Measurements from ENCODE around the gene NAA38. TPM values are rescaled to one million over a fixed set of nuclear protein-coding genes. Genes with fewer than 3 reads are reported as not detected.

Gene NAA38
- total and polyA plus RNA-seq, 2 experiments from 2014 or later = 17.1 to 74.8 TPM

DNA sequence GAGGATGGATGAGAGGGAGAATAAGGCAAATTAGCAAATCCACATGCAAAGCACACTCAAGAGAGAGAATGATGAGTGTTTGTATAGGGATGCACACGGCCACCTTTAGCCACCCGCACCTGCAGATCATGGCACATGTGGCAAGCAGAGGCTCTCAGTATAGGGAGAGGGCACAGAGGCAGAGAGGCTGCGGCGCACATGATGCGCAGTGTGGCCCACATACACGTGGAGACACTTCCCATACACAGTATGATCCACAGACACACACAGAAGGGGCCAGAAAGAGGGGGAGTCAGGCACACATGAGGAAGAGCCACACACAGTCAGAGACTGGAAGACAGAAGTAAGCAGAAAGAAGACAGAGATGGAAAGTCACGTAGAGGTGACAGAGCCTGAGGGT lies 24.7 kb upstream of the NAA38 start (continued):
- TF ChIP-seq ZNF114 (CRISPR knock-in tag; IDR thresholded peaks at IDR 0.05) (no peak), ZNF331 (CRISPR knock-in tag; IDR thresholded peaks at IDR 0.05; ENCODE audit: low read depth) (no peak)
- TF ChIP-seq, protein P1, sequence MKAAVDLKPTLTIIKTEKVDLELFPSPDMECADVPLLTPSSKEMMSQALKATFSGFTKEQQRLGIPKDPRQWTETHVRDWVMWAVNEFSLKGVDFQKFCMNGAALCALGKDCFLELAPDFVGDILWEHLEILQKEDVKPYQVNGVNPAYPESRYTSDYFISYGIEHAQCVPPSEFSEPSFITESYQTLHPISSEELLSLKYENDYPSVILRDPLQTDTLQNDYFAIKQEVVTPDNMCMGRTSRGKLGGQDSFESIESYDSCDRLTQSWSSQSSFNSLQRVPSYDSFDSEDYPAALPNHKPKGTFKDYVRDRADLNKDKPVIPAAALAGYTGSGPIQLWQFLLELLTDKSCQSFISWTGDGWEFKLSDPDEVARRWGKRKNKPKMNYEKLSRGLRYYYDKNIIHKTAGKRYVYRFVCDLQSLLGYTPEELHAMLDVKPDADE (IDR thresholded peaks at IDR 0.05) = no peak

DNA sequence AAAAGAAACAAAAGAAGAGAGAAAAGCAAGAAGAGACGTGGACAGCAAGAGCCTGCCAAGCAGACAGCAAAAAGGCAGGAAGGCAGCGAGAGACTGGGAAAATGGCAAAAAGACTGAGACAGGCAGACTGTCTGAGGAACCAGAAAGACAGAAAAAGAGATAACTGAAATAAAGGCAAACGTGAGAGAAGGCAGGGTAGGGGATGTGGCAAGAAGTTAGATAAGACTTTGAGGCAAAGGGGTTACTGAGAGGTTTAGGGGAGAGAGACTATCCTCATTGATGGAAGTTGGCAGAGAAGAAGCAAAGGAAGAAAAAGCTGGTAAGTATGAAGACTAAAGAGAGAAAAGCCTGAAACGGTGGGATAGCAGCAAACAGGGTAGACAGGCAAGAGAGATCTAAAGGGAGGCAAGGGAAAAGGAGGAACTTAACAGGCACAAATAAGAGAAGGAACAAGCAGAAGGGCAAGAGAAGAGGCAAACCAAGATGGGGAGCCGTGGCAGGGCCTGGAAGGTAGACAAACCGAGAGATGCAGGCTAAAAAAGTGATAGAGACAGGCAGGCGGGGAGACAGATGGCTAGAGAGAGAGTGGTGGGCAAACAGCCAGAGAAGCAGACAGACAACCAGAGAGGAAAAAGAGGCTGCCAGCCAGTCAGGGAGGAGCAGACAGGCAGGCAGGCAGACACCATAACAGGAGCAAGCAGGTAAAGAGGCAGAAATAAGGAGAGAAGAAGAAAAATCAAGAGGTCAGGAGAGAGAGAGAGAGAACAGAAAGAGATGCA lies 24.1 kb upstream of the NAA38 start:
- Histone ChIP-seq H3K36me3 (ENCODE audit: insufficient read depth) (no peaks in the 10 kb centered on the region), H3K9me2 (ENCODE audit: insufficient read depth) (no peaks in the 10 kb centered on the region), H3K79me2 (replicated peaks; ENCODE audit: insufficient read depth) (no peaks in the 10 kb centered on the region), H3K4me1 (ENCODE audit: insufficient read depth) (peaks cover 20% of the 10 kb centered on the region; the same call in 1 of the 2 replicates), H3F3A (replicated peaks; ENCODE audit: low read depth) (peaks cover 5% of the 10 kb centered on the region), H3K4me2 (no peak overlapping the region), H2AFZ (no peak overlapping the region), H4K20me1 (replicated peaks; ENCODE audit: insufficient read depth) (no peaks in the 10 kb centered on the region), H3K4me3 (no peak overlapping the region), H3K27ac (ENCODE audit: low read depth) (no peak overlapping the region), H3K27me3 (ENCODE audit: insufficient read depth) (peaks cover 51% of the 10 kb centered on the region)
- DNase-seq (ENCODE audit: low spot score) = no peak
- Mint-ChIP-seq H3K27me3 (ENCODE audit: insufficient read depth, low read depth, poor library complexity) (peaks cover 2% of the 10 kb centered on the region), H3K9me3 (no peaks in the 10 kb centered on the region; the same call in 2 of the 3 replicates), H3K36me3 (ENCODE audit: low read depth) (no peaks in the 10 kb centered on the region; the same call in 2 of the 3 replicates), H3K4me1 (peaks cover 3% of the 10 kb centered on the region; the same call in 1 of the 3 replicates), H3K4me3 (no peak overlapping the region), H3K27ac (no peak overlapping the region)
- ATAC-seq = no peak
- no peak for TF ChIP-seq CREB1 (CRISPR knock-in tag; IDR thresholded peaks at IDR 0.05; ENCODE audit: low read depth)
- no peak for TF ChIP-seq STAT1 (IDR thresholded peaks at IDR 0.05; ENCODE audit: unreplicated experiment)
- TF ChIP-seq, protein P2, sequence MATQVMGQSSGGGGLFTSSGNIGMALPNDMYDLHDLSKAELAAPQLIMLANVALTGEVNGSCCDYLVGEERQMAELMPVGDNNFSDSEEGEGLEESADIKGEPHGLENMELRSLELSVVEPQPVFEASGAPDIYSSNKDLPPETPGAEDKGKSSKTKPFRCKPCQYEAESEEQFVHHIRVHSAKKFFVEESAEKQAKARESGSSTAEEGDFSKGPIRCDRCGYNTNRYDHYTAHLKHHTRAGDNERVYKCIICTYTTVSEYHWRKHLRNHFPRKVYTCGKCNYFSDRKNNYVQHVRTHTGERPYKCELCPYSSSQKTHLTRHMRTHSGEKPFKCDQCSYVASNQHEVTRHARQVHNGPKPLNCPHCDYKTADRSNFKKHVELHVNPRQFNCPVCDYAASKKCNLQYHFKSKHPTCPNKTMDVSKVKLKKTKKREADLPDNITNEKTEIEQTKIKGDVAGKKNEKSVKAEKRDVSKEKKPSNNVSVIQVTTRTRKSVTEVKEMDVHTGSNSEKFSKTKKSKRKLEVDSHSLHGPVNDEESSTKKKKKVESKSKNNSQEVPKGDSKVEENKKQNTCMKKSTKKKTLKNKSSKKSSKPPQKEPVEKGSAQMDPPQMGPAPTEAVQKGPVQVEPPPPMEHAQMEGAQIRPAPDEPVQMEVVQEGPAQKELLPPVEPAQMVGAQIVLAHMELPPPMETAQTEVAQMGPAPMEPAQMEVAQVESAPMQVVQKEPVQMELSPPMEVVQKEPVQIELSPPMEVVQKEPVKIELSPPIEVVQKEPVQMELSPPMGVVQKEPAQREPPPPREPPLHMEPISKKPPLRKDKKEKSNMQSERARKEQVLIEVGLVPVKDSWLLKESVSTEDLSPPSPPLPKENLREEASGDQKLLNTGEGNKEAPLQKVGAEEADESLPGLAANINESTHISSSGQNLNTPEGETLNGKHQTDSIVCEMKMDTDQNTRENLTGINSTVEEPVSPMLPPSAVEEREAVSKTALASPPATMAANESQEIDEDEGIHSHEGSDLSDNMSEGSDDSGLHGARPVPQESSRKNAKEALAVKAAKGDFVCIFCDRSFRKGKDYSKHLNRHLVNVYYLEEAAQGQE (IDR thresholded peaks at IDR 0.05; ENCODE audit: unreplicated experiment) = no peak
- TF ChIP-seq, protein P1 (IDR thresholded peaks at IDR 0.05) = no peak
- TF ChIP-seq EZH2 (IDR thresholded peaks at IDR 0.05; ENCODE audit: low read depth, unreplicated experiment) = no peak
- TF ChIP-seq, protein P3, sequence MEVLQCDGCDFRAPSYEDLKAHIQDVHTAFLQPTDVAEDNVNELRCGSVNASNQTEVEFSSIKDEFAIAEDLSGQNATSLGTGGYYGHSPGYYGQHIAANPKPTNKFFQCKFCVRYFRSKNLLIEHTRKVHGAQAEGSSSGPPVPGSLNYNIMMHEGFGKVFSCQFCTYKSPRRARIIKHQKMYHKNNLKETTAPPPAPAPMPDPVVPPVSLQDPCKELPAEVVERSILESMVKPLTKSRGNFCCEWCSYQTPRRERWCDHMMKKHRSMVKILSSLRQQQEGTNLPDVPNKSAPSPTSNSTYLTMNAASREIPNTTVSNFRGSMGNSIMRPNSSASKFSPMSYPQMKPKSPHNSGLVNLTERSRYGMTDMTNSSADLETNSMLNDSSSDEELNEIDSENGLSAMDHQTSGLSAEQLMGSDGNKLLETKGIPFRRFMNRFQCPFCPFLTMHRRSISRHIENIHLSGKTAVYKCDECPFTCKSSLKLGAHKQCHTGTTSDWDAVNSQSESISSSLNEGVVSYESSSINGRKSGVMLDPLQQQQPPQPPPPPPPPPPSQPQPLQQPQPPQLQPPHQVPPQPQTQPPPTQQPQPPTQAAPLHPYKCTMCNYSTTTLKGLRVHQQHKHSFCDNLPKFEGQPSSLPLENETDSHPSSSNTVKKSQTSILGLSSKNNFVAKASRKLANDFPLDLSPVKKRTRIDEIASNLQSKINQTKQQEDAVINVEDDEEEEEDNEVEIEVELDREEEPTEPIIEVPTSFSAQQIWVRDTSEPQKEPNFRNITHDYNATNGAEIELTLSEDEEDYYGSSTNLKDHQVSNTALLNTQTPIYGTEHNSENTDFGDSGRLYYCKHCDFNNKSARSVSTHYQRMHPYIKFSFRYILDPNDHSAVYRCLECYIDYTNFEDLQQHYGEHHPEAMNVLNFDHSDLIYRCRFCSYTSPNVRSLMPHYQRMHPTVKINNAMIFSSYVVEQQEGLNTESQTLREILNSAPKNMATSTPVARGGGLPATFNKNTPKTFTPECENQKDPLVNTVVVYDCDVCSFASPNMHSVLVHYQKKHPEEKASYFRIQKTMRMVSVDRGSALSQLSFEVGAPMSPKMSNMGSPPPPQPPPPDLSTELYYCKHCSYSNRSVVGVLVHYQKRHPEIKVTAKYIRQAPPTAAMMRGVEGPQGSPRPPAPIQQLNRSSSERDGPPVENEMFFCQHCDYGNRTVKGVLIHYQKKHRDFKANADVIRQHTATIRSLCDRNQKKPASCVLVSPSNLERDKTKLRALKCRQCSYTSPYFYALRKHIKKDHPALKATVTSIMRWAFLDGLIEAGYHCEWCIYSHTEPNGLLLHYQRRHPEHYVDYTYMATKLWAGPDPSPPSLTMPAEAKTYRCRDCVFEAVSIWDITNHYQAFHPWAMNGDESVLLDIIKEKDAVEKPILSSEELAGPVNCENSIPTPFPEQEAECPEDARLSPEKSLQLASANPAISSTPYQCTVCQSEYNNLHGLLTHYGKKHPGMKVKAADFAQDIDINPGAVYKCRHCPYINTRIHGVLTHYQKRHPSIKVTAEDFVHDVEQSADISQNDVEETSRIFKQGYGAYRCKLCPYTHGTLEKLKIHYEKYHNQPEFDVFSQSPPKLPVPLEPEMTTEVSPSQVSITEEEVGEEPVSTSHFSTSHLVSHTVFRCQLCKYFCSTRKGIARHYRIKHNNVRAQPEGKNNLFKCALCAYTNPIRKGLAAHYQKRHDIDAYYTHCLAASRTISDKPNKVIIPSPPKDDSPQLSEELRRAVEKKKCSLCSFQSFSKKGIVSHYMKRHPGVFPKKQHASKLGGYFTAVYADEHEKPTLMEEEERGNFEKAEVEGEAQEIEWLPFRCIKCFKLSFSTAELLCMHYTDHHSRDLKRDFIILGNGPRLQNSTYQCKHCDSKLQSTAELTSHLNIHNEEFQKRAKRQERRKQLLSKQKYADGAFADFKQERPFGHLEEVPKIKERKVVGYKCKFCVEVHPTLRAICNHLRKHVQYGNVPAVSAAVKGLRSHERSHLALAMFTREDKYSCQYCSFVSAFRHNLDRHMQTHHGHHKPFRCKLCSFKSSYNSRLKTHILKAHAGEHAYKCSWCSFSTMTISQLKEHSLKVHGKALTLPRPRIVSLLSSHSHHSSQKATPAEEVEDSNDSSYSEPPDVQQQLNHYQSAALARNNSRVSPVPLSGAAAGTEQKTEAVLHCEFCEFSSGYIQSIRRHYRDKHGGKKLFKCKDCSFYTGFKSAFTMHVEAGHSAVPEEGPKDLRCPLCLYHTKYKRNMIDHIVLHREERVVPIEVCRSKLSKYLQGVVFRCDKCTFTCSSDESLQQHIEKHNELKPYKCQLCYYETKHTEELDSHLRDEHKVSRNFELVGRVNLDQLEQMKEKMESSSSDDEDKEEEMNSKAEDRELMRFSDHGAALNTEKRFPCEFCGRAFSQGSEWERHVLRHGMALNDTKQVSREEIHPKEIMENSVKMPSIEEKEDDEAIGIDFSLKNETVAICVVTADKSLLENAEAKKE (CRISPR knock-in tag; IDR thresholded peaks at IDR 0.05) = no peak
- no peak for TF ChIP-seq POLR2AphosphoS5 (IDR thresholded peaks at IDR 0.05; ENCODE audit: low read depth)
- no peak for TF ChIP-seq ZNF114 (CRISPR knock-in tag; IDR thresholded peaks at IDR 0.05)
- TF ChIP-seq NANOG (IDR thresholded peaks at IDR 0.05; ENCODE audit: borderline replicate concordance) = no peak
